Measurements from ENCODE around the gene NRXN3.

GRCh38 chr14:78836777-78837176 lies 666.6 kb downstream of the NRXN3 start:
- peak in 11 of 12 donors; percentile 9 to 53 (median 32) for TF ChIP-seq CTCF (IDR thresholded peaks at IDR 0.05)
- no peak for TF ChIP-seq POLR2A (IDR thresholded peaks at IDR 0.05)

All from heart left ventricle (tissue), 13 donors.